Activated B cell treated with CpG ODN at 0.5 μM for 24 hours (primary cell): ENCODE results near the gene S1PR5. TPM values are rescaled to one million over a fixed set of nuclear protein-coding genes. Genes with fewer than 3 reads are reported as not detected.

ENCODE experiments used
- ATAC-seq: fragments of 200-7000 bp; cut with Tn5 transposase; one replicate; pipeline ENCODE4 v1.10.0; 2021; ENCODE audit warnings: low read depth, mild to moderate bottlenecking, moderate library complexity
- CTCF ChIA-PET: fragments of 350-600 bp; sonication (Branson Sonifier 250); formaldehyde crosslinking; loops from one replicate; lab custom pipeline; 2021; ENCODE audit warnings: antibody characterized with exemption; lab: Charles Lee
- POLR2A ChIA-PET: fragments of 350-600 bp; sonication (Branson Sonifier 250); formaldehyde crosslinking; loops from one replicate; lab custom pipeline; 2021; ENCODE audit warnings: antibody characterized with exemption; lab: Charles Lee
- DNase-seq: peaks from one replicate; pipeline ENCODE4 v3.0.0; 2022
- H3K27ac Mint-ChIP-seq: one replicate; pipeline ENCODE4 v1.8.0; 2020; ENCODE audit warnings: mixed read lengths
- H3K27me3 Mint-ChIP-seq: one replicate; pipeline ENCODE4 v1.8.0; 2021; ENCODE audit warnings: mixed read lengths
- H3K36me3 Mint-ChIP-seq: one replicate; pipeline ENCODE4 v1.8.0; 2021; ENCODE audit warnings: low read depth, mixed read lengths
- H3K4me1 Mint-ChIP-seq: one replicate; pipeline ENCODE4 v1.8.0; 2021; ENCODE audit warnings: mixed read lengths
- H3K4me3 Mint-ChIP-seq: one replicate; pipeline ENCODE4 v1.8.0; 2020; ENCODE audit warnings: mild to moderate bottlenecking, mixed read lengths
- H3K9me3 Mint-ChIP-seq: one replicate; pipeline ENCODE4 v1.8.0; 2020; ENCODE audit warnings: mixed read lengths
- intact Hi-C: fragments of 100-400 bp; cut with micrococcal nuclease; formaldehyde crosslinking; loops from one replicate; pipeline ENCODE4 v1.15.1; 2024
- total RNA-seq: library from RNA; stranded (reverse); gene quantifications from 2 replicates; pipeline ENCODE4 v1.2.3, GENCODE V29; 2022
- TF ChIP-seq, protein P1 (sequence below): fragments of 200-600 bp; IDR thresholded peaks from one replicate; pipeline ENCODE4 v1.8.0; 2022; ENCODE audit warnings: antibody characterized with exemption, mild to moderate bottlenecking

The S1PR5 gene
- total RNA-seq, 1 donor from 2014 or later, result not detected

DNA sequence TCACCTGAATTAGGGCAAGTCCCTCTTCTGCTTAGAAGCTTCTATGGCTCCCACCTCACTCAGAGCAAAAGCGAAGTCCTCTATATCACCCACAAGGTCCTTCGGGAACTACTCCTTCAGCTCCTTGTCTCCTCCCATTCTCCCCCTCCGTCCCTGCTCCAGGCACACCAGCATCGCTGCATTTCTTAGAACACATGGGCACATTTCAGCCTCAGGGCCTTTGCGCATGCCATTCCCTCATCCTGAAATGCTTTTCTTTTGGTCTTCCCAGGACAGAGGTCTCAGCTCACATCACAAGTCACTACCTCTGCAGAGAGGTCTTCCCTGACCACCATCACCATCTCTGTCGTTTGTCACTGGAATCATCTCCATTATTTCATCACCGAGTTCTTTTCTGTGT lies 4.0 kb downstream of the S1PR5 start:
- Mint-ChIP-seq H3K4me3 (no peak overlapping the region), H3K4me1 (peaks cover 20% of the 10 kb centered on the region), H3K36me3 (no peaks in the 10 kb centered on the region), H3K9me3 (no peaks in the 10 kb centered on the region), H3K27me3 (peaks cover 31% of the 10 kb centered on the region), H3K27ac (peak overlapping the region; percentile 7)
- POLR2A ChIA-PET, result no interaction called here
- intact Hi-C loops, result loop anchor here (5.0 kb wide), 1 partner anchor 184 kb away; no protein-coding TSS in a partner anchor
- no peak for ATAC-seq
- TF ChIP-seq, protein P1, sequence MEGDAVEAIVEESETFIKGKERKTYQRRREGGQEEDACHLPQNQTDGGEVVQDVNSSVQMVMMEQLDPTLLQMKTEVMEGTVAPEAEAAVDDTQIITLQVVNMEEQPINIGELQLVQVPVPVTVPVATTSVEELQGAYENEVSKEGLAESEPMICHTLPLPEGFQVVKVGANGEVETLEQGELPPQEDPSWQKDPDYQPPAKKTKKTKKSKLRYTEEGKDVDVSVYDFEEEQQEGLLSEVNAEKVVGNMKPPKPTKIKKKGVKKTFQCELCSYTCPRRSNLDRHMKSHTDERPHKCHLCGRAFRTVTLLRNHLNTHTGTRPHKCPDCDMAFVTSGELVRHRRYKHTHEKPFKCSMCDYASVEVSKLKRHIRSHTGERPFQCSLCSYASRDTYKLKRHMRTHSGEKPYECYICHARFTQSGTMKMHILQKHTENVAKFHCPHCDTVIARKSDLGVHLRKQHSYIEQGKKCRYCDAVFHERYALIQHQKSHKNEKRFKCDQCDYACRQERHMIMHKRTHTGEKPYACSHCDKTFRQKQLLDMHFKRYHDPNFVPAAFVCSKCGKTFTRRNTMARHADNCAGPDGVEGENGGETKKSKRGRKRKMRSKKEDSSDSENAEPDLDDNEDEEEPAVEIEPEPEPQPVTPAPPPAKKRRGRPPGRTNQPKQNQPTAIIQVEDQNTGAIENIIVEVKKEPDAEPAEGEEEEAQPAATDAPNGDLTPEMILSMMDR, result no peak
- CTCF ChIA-PET, result interaction anchor here (1.2 kb wide), 1 partner anchor 186 kb away, joined by 5 read pairs; no protein-coding TSS in a partner anchor
- DNase-seq, result no peak

DNA sequence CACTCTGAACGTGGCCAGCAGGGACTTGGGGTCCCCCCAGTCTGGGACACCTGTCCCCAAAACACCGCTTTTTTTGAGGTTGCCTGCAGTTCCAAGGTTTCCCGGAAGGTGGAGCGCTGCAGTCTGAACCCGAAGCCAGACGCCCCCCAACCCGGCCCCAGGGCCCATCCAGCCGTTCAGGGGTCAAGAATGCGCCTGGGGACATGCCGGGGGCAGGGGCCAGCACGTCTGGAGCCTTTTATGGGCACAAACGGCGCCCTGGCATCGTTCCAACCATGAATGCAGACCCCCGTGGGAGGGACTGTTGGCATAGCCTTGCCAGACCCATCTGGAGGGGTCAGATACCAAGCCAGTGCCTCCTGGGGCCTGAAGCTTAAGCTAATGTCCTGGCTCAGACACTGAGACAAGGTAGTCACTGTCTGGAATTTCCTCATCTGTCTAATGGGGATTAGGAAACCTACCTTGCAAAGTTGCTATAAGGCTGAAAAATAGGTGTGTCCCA lies 6.9 kb downstream of the S1PR5 start:
- Mint-ChIP-seq H3K4me1 (peaks cover 13% of the 10 kb centered on the region), H3K36me3 (no peaks in the 10 kb centered on the region), H3K27me3 (peaks cover 16% of the 10 kb centered on the region), H3K4me3 (no peak overlapping the region), H3K9me3 (no peaks in the 10 kb centered on the region), H3K27ac (no peak overlapping the region)
- ATAC-seq, result peak; percentile 38
- intact Hi-C loops, result loop anchor here (5.0 kb wide), 1 partner anchor 187 kb away; no protein-coding TSS in a partner anchor
- TF ChIP-seq, protein P1, result peak; percentile 35
- POLR2A ChIA-PET, result interaction anchor here (0.6 to 0.7 kb wide), 2 partner anchors 33 to 144 kb away, joined by 5 to 7 read pairs; no protein-coding TSS in a partner anchor
- CTCF ChIA-PET, result interaction anchor here (1.0 kb wide), 1 partner anchor 149 kb away, joined by 3 read pairs; no protein-coding TSS in a partner anchor
- DNase-seq, result peak; percentile 61

DNA sequence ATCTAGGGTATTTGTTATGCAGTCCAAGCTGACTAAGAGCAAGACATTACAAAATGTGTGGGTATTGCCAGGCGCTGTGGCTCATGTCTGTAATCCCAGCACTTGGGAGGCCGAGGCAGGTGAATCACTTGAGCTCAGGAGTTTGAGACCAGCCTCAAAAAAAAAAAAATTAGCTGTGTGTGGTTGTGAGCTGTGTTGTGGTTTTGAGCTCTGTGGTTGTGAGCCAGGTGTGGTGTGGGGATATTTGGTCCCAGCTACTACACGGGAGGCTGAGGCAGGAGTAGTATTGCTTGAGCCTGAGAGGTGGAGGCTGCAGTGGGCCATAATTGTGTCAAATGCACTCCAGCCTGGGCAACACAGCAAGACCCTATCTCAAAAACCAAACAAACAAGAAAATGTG lies 8.5 kb downstream of the S1PR5 start:
- peaks cover 9% of the 10 kb centered on the region for H3K4me1 Mint-ChIP-seq
- H3K9me3 Mint-ChIP-seq, result no peaks in the 10 kb centered on the region
- intact Hi-C loops, result no loop called here
- DNase-seq, result no peak
- CTCF ChIA-PET, result no interaction called here
- POLR2A ChIA-PET, result interaction anchor here (0.6 to 1.3 kb wide), 2 partner anchors 57 to 224 kb away, joined by 3 to 4 read pairs; partner anchors contain the start of gene KRI1
- peaks cover 8% of the 10 kb centered on the region for H3K27me3 Mint-ChIP-seq
- H3K4me3 Mint-ChIP-seq, result no peak overlapping the region
- TF ChIP-seq, protein P1, result no peak
- ATAC-seq, result no peak
- H3K36me3 Mint-ChIP-seq, result no peaks in the 10 kb centered on the region
- no peak overlapping the region for H3K27ac Mint-ChIP-seq

DNA sequence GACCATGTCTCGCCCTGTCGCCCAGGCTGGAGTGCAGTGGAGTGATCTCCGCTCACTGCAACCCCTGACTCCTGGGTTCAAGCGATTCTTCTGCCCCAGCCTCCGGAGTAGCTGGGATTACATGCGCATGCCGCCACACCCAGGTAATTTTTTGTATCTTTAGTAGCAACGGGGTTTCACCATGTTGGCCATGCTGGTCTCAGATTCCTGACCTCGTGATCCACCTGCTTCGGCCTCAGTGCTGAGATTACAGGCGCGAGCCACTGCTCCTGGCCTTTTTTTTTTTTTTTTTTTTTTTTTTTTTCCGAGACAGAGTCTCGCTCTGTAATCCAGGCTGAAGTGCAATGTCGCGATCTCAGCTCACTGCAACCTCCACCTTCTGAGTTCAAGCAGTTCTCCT lies 9.2 kb downstream of the S1PR5 start:
- ATAC-seq (no peak), DNase-seq (no peak)
- Mint-ChIP-seq H3K36me3 (no peaks in the 10 kb centered on the region), H3K9me3 (no peaks in the 10 kb centered on the region), H3K4me1 (peaks cover 6% of the 10 kb centered on the region), H3K4me3 (no peak overlapping the region), H3K27ac (no peak overlapping the region), H3K27me3 (peaks cover 2% of the 10 kb centered on the region)
- ChIA-PET POLR2A (interaction anchor here (0.6 to 1.3 kb wide), 4 partner anchors 58 to 224 kb away, joined by 3 to 8 read pairs (median 4); partner anchors contain the start of gene KRI1), CTCF (no interaction called here)
- intact Hi-C loops, result no loop called here
- TF ChIP-seq, protein P1, result no peak

DNA sequence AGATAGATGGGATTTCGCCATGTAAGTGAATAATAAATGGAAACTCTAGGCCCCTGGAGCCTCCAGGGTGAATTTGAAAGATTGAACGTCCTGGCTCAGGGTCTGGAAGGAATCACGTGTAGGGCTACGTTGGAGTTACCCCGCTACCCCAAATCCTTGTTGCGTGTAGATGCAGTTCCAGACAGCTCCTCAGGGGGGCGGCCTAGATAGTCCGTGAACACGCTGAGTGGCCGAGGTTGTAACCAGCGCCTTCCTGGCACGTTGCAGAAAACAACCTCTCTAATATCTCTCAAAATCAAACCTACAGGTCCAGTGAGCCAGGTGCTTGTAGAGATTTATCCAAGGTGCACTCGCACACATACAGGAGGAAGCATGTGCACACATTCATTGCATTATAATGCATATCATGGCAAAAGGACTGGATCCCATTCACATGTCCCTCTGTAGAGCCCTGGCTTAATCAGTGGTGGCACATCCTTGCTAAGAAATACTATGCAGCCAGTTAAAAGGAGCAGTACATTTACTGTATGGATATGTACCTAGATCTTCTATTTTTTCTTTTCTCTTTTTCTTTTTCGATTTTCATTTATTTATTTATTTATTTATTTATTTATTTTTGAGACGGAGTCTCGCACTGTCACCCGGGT lies 11.5 kb downstream of the S1PR5 start:
- POLR2A ChIA-PET, result interaction anchor here (0.7 to 1.0 kb wide), 3 partner anchors 64 to 175 kb away, joined by 3 to 5 read pairs (median 4); no protein-coding TSS in a partner anchor
- no peaks in the 10 kb centered on the region for H3K9me3 Mint-ChIP-seq

More for the DNA sequence above, 11.5 kb downstream of the S1PR5 start:
- CTCF ChIA-PET, result interaction anchor here (1.1 to 1.9 kb wide), 2 partner anchors 60 to 67 kb away, joined by 3 to 8 read pairs; partner anchors contain the start of gene KRI1
- intact Hi-C loops, result loop anchor here (1.0 kb wide), 1 partner anchor 67 kb away; no protein-coding TSS in a partner anchor
- Mint-ChIP-seq H3K27ac (no peak overlapping the region), H3K36me3 (peaks cover 3% of the 10 kb centered on the region), H3K27me3 (no peaks in the 10 kb centered on the region), H3K4me1 (peaks cover 15% of the 10 kb centered on the region), H3K4me3 (peak overlapping the region; percentile 46)
- DNase-seq (peak; percentile 64), ATAC-seq (peak; percentile 35)
- TF ChIP-seq, protein P1, result no peak
